Skin epidermis (tissue), 12 donors: Measurements from ENCODE around the gene RERE.
"Not testable (repeated sequence)": the region's sequence is repeated elsewhere in the genome, so short reads cannot be mapped to it uniquely, and the experiment has no call there.

Experiments used
- H3K27ac ChIP-seq, 21 experiments: fragments of 200-600 bp; sonication (generic) in 11 of 21; one replicate each; pipeline ENCODE4 v1.5.0; 2020; ENCODE audit warnings: mild to moderate bottlenecking in 3 of 21, inconsistent platforms in 2 of 21, moderate library complexity in 2 of 21
- H3K4me3 ChIP-seq, 7 experiments: fragments of 200-600 bp; sonication (generic) in 2 of 7; one replicate each; pipeline ENCODE4 v1.5.0; 2020; ENCODE audit warnings: inconsistent platforms in 2 of 7, mild to moderate bottlenecking in 2 of 7, moderate library complexity in 1 of 7

Gene RERE

GRCh38 chr1:8845104-8846097 lies 28.0 kb upstream of the RERE start:
- Histone ChIP-seq H3K4me3 (no peak overlapping the region), H3K27ac (no peak overlapping the region)

- Histone ChIP-seq H3K27ac (no peak overlapping the region), H3K4me3 (no peak overlapping the region)
These were observed 27.1 kb upstream of the RERE start for GRCh38 chr1:8844501-8845006.

GRCh38 chr1:8841395-8841794 lies 24.0 kb upstream of the RERE start:
- H3K4me3 ChIP-seq: no peak overlapping the region
- H3K27ac ChIP-seq: no peak overlapping the region

DNA sequence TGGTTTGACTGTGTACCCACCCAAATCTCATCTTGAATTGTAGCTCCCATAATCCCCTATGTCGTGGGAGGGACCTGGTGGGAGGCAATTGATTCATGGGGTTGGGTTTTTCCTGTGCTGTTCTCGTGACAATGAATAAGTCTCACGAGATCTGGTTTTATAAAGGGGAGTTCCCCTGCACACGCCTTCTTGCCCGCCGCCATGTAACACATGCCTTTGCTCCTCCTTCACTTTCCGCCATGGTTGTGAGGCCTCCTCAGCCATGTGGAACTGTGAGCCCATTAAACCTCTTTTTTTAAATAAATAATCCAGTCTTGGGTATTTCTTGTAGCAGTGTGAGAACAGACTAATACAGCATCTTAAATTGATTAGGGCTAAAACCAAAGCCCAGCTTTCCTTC lies 22.6 kb upstream of the RERE start:
- Histone ChIP-seq H3K27ac (no peak overlapping the region), H3K4me3 (no peak overlapping the region)

- no peak overlapping the region for H3K4me3 ChIP-seq
- no peak overlapping the region for H3K27ac ChIP-seq
These were observed 18.7 kb upstream of the RERE start for GRCh38 chr1:8835941-8836643.

DNA sequence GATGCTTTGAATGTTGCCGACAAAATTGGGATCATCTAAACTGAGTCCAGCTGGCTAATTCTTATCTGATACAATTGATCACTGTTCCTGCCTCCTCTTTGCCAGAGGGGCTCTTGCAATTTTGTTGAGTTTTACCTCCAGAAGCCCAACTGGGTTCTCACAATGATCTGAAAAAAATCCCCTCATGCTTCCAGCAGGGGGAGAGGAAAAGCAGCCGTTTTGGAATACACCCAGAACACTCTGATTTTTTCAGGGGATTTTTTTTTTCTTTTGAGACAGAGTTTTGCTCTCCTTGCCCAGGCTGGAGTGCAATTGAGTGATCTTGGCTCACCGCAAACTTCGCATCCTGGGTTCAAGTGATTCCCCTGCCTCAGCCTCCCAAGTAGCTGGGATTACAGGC lies 13.9 kb upstream of the RERE start:
- Histone ChIP-seq H3K27ac (no peak overlapping the region), H3K4me3 (no peak overlapping the region)

DNA sequence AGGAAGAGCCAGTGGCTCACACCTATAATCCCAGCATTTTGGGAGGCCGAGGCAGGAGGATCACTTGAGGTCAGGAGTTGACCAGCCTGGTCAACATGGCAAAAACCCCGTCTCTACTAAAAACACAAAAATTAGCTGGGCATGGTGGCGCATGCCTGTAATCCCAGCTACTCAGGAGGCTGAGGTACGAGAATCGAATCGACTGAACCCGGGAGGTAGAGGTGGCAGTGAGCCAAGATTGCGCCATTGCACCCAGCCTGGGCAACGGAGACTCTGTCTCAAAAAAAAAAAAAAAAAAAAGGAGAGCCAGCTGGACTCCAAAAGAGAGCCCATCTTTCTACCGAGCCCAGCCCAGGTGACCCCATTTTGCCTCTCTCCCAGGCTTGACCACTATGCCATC lies 13.3 kb upstream of the RERE start:
- H3K4me3 ChIP-seq, H3K27ac ChIP-seq: not testable (repeated sequence)

DNA sequence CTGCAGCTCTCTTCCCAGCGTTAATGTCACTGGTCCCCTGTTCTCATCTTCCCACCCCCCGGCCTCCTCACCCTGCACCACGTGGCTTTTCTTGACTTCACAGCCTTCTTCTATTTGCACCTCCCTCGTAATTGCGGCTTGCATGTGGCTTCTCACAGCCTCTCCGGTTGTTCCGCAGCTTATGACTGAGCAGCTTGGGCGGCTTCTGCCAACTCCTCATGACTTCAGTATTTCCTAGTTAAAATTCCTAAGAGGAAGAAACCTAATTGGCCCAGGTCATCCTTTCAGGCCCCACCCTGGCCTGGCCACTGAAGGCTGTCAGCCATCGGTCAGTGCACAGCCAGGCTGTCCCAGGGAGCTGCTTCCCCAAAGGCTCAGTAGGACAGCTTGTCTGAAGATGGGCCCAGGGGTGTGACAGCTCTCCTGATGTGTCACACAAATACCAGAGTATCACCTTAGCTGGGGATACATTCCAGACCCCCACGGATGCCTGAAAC lies 8.6 kb upstream of the RERE start:
- Histone ChIP-seq H3K27ac (no peak overlapping the region), H3K4me3 (no peak overlapping the region)

GRCh38 chr1:8823295-8823664 lies 5.8 kb upstream of the RERE start:
- H3K4me3 ChIP-seq: no peak overlapping the region
- H3K27ac ChIP-seq: peak overlapping the region in 2 of 21 experiments; percentile 24 to 47

DNA sequence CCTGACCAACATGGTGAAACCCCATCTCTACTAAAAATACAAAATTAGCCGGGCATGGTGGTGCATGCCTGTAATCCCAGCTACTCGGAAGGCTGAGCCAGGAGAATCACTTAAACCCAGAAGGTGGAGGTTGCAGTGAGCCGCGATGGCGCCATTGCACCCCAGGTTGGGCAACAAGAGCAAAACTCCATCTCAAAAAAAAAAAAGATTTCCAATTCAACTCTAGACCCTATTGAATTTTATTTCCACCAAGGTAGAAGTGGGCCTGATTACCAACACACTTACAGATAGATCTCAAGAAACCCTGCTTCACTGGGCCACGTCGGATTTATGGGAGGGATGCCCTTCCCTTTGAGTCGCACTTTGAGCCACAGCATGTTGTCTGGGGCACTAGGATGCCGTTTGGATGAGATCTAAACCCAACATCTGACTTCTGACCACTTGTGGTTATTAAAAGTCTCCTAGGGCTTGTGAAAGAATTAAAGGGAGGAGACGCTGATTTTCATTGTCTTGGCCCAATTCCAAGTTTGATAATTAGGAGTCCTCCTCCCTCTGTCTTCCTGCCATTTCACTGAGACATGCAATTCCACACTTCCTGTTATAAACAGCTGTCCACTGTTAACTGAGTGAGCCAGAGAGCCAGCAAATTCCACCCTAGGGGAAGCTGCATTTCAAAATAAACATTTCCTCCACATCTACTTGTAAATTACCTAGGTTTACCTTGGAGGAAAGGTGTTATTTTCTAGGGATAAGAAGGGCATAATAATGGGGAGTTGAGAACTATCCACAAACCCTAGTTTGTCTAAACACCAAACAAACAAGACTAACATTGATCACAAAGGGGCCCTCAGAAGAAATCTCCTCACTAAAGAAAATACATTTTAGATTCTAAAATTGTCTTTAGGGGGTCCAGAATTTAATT lies 5.2 kb upstream of the RERE start:
- peak overlapping the region in 6 of 21 experiments; percentile 0 to 47 (median 28) for H3K27ac ChIP-seq
- H3K4me3 ChIP-seq: no peak overlapping the region

GRCh38 chr1:8821084-8821483 lies 3.6 kb upstream of the RERE start:
- Histone ChIP-seq H3K4me3 (no peak overlapping the region), H3K27ac (no peak overlapping the region)

DNA sequence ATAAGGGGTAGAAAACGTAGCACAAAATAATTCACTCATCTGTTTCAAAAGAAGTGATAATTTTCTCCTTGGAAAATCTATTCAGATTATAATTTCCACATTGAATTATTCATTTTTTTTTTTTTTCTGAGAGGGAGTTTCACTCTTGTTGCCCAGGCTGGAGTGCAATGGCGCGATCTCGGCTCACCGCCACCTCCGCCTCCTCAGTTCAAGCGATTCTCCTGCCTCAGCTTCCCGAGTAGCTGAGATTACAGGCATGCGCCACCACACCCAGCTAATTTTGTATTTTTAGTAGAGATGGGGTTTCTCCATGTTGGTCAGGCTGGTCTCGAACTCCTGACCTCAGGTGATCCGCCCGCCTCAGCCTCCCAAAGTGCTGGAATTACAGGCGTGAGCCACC lies 1.3 kb upstream of the RERE start:
- H3K4me3 ChIP-seq: peak overlapping the region in 2 of 7 experiments; percentile 85 to 91
- H3K27ac ChIP-seq: peak overlapping the region in 9 of 21 experiments; percentile 89 to 96 (median 93)

DNA sequence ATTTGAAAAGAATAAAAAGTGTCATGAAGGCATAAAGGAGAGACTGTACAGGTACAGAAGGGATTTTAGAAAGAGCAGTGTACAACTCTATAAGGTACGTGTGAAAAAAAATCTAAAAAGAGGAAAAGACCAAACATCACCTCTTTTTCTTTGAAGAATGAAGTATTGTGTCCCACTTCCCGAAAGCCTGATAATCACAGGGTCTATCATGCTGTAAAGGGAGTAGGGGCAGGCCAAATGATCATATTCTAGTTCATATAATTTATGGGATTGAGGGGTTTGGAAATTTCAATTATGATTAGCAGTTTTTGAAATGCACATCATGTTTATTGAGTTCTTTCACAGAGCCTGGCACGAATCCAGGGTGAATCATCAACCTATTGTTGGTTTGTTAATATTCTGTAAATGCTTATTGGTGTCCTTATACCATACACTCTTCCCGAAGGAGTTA lies 910 bp upstream of the RERE start:
- Histone ChIP-seq H3K4me3 (peak overlapping the region; percentile 65 to 91 (median 85)), H3K27ac (peak overlapping the region in 20 of 21 experiments; percentile 71 to 98 (median 94))

- H3K4me3 ChIP-seq: peak overlapping the region; percentile 65 to 91 (median 85)
- peak overlapping the region; percentile 60 to 98 (median 93) for H3K27ac ChIP-seq
These were observed 519 bp downstream of the RERE start for GRCh38 chr1:8816831-8817411.

DNA sequence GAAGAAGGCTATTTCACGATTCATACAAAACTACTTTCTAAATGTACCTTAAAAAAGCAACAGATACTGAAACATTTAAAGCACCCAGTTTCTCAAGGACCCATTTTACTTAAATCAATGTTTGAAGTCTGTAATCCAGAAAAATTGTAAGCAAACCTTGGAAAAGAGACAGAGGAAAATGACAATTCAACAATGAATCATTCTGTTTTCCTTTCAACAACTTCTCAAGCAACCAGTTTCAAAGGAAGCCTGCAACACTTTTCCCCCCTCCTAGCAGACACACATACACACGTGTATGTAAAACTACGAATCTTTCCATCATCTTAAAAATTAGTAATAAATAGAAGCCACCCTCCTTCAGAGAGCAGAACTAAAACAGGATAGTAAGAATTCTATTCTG lies 1.2 kb downstream of the RERE start:
- Histone ChIP-seq H3K27ac (peak overlapping the region in 17 of 21 experiments; percentile 89 to 96 (median 94)), H3K4me3 (peak overlapping the region in 6 of 7 experiments; percentile 65 to 91 (median 82))

- H3K4me3 ChIP-seq: peak overlapping the region in 1 of 7 experiments; percentile 91
- H3K27ac ChIP-seq: peak overlapping the region in 13 of 21 experiments; percentile 35 to 96 (median 92)
These were observed 1.8 kb downstream of the RERE start for GRCh38 chr1:8815582-8816151.

DNA sequence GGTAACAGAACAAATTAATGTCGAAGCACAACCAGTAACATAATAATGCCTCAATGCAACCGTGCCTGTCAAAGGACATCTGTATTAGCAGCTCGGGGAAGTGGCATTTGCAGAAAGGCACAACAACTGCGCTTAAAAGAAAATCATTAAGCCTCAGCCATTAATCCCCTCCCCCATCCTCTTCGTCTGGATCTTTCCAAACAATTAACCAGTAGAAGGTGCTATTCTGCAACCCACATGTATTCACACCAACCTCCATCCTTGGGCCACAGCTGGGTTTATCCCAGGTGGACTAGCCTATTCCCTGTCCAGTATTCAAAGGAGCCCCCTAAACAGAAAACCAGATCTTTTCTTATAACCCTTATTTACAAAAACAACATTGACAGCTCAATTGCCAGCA lies 2.6 kb downstream of the RERE start:
- Histone ChIP-seq H3K27ac (peak overlapping the region in 1 of 21 experiments; percentile 38), H3K4me3 (no peak overlapping the region)

DNA sequence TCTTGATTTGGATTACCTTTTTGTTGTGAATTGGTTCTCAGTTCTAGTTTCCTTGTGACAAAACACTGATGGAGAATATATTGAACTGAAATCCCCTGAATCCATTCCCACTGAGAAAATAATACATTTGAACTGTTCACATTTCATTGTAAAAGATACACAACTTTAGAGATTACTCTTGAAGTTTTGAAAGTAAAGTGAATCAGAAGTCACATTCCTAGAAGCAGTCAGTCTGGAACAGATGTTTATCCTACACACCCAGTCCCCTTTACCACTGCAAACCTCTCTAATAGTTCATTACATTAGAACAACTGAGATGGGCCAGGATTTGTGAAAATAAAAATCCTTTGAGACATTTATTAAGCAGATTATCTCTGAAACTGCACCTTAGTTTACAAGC lies 3.4 kb downstream of the RERE start:
- H3K4me3 ChIP-seq: no peak overlapping the region
- H3K27ac ChIP-seq: peak overlapping the region in 1 of 21 experiments; percentile 22
